ENCODE data around the gene SMIM33.

Gene SMIM33

DNA sequence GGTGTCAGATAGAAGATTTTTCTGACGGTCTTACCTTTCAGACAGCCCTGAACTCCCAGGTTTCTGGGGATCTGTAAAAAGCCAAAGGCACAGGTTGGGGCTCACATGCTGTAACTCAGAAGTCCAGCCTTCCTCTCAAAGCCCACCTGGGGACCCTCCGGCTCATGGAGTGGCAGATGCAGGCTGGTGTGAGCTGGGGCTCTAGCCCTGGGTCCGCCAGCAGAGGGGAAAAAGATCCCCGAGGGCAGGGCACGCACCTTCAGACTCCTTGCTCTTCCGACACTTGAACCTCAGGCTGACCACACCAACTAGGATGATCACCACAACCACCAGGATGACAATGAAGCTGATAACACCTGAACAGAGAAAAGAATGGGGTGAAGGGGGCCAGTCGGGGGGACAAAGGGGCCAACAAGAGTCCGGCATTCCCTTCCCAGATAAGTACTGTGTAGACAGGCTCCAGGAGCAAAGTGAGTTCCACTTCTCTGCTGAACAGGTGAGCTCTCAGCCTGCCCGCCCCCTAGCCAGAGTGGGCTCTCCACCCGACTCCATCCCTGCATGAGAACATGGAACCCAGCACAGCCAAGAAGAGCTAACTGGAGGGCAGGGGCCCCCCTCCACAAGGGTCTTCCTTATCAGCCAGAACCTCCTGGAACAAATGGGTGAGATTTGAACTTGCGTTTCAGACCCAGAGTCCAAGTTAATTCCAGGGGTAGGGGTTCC lies 16.1 kb upstream of the SMIM33 start:
- H3K9ac ChIP-seq (ENCODE audit: low read depth, low read length, poor library complexity, severe bottlenecking), result no peak overlapping the region

GRCh38 chr5:139456776-139457175 lies 14.0 kb upstream of the SMIM33 start:
- H3K4me3 ChIP-seq (ENCODE audit: low read length, poor library complexity, severe bottlenecking), result no peak overlapping the region
- H4K20me1 ChIP-seq (ENCODE audit: insufficient read depth, low read length, poor library complexity, severe bottlenecking), result no peaks in the 10 kb centered on the region
- H3K36me3 ChIP-seq (ENCODE audit: insufficient read depth, low read length), result no peaks in the 10 kb centered on the region
- no peak overlapping the region for H2AFZ ChIP-seq (ENCODE audit: low read length)
- H3F3A ChIP-seq (ENCODE audit: low read depth), result no peaks in the 10 kb centered on the region
- H3K4me1 ChIP-seq (ENCODE audit: insufficient read depth, low read length, poor library complexity, severe bottlenecking), result peaks cover 25% of the 10 kb centered on the region
- H3K79me2 ChIP-seq (ENCODE audit: insufficient read depth, low read length), result no peaks in the 10 kb centered on the region
- no peaks in the 10 kb centered on the region for H3K27me3 ChIP-seq (ENCODE audit: insufficient read depth, low read length, poor library complexity, severe bottlenecking)
- no peak overlapping the region for H3K4me2 ChIP-seq (ENCODE audit: low read depth, low read length, poor library complexity, severe bottlenecking)
- H3K9me2 ChIP-seq (replicated peaks; ENCODE audit: low read depth, low read length), result no peaks in the 10 kb centered on the region
- no peaks in the 10 kb centered on the region for H3K9me3 ChIP-seq (ENCODE audit: insufficient read depth, low read depth, low read length)
- TF ChIP-seq, protein P1, sequence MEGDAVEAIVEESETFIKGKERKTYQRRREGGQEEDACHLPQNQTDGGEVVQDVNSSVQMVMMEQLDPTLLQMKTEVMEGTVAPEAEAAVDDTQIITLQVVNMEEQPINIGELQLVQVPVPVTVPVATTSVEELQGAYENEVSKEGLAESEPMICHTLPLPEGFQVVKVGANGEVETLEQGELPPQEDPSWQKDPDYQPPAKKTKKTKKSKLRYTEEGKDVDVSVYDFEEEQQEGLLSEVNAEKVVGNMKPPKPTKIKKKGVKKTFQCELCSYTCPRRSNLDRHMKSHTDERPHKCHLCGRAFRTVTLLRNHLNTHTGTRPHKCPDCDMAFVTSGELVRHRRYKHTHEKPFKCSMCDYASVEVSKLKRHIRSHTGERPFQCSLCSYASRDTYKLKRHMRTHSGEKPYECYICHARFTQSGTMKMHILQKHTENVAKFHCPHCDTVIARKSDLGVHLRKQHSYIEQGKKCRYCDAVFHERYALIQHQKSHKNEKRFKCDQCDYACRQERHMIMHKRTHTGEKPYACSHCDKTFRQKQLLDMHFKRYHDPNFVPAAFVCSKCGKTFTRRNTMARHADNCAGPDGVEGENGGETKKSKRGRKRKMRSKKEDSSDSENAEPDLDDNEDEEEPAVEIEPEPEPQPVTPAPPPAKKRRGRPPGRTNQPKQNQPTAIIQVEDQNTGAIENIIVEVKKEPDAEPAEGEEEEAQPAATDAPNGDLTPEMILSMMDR (conservative IDR thresholded peaks at IDR 0.05; ENCODE audit: low read length), result no peak
- no peak overlapping the region for H3K9ac ChIP-seq (ENCODE audit: low read depth, low read length, poor library complexity, severe bottlenecking)

More for the DNA sequence above, 16.1 kb upstream of the SMIM33 start:
- H3K27me3 ChIP-seq (ENCODE audit: insufficient read depth, low read length, poor library complexity, severe bottlenecking), result no peaks in the 10 kb centered on the region
- no peaks in the 10 kb centered on the region for H3K36me3 ChIP-seq (ENCODE audit: insufficient read depth, low read length)
- H3K4me2 ChIP-seq (ENCODE audit: low read depth, low read length, poor library complexity, severe bottlenecking), result no peak overlapping the region
- no peaks in the 10 kb centered on the region for H3K79me2 ChIP-seq (ENCODE audit: insufficient read depth, low read length)
- H3F3A ChIP-seq (ENCODE audit: low read depth), result no peaks in the 10 kb centered on the region
- no peak overlapping the region for H2AFZ ChIP-seq (ENCODE audit: low read length)
- H3K9me3 ChIP-seq (ENCODE audit: insufficient read depth, low read depth, low read length), result no peaks in the 10 kb centered on the region
- H3K4me3 ChIP-seq (ENCODE audit: low read length, poor library complexity, severe bottlenecking), result no peak overlapping the region
- H3K9me2 ChIP-seq (replicated peaks; ENCODE audit: low read depth, low read length), result no peaks in the 10 kb centered on the region
- no peaks in the 10 kb centered on the region for H4K20me1 ChIP-seq (ENCODE audit: insufficient read depth, low read length, poor library complexity, severe bottlenecking)
- peaks cover 23% of the 10 kb centered on the region for H3K4me1 ChIP-seq (ENCODE audit: insufficient read depth, low read length, poor library complexity, severe bottlenecking)
- TF ChIP-seq EZH2phosphoT487 (IDR thresholded peaks at IDR 0.05; ENCODE audit: borderline replicate concordance), result no peak
- TF ChIP-seq, protein P1 (conservative IDR thresholded peaks at IDR 0.05; ENCODE audit: low read length), result no peak

- Histone ChIP-seq H3K4me1 (ENCODE audit: insufficient read depth, low read length, poor library complexity, severe bottlenecking) (peaks cover 25% of the 10 kb centered on the region), H3K9me3 (ENCODE audit: insufficient read depth, low read depth, low read length) (no peaks in the 10 kb centered on the region), H3K36me3 (ENCODE audit: insufficient read depth, low read length) (no peaks in the 10 kb centered on the region), H3F3A (ENCODE audit: low read depth) (no peaks in the 10 kb centered on the region), H3K9ac (ENCODE audit: low read depth, low read length, poor library complexity, severe bottlenecking) (no peak overlapping the region), H3K79me2 (ENCODE audit: insufficient read depth, low read length) (no peaks in the 10 kb centered on the region), H3K27me3 (ENCODE audit: insufficient read depth, low read length, poor library complexity, severe bottlenecking) (no peaks in the 10 kb centered on the region), H3K9me2 (replicated peaks; ENCODE audit: low read depth, low read length) (no peaks in the 10 kb centered on the region), H4K20me1 (ENCODE audit: insufficient read depth, low read length, poor library complexity, severe bottlenecking) (no peaks in the 10 kb centered on the region), H3K4me2 (ENCODE audit: low read depth, low read length, poor library complexity, severe bottlenecking) (no peak overlapping the region), H2AFZ (ENCODE audit: low read length) (no peak overlapping the region), H3K4me3 (ENCODE audit: low read length, poor library complexity, severe bottlenecking) (no peak overlapping the region)
- TF ChIP-seq, protein P1 (conservative IDR thresholded peaks at IDR 0.05; ENCODE audit: low read length), result no peak
- no peak for TF ChIP-seq EZH2phosphoT487 (IDR thresholded peaks at IDR 0.05; ENCODE audit: borderline replicate concordance)
Measured at GRCh38 chr5:139457241-139457640, 13.6 kb upstream of the SMIM33 start.

Measured in Loucy (cell line).